OCI-LY7 (cell line): ENCODE results near the gene RAD21L1.

Experiments
- EZH2phosphoT487 ChIP-seq: fragments of 200-600 bp; sonication (generic); IDR thresholded peaks from 2 replicates; pipeline ENCODE4 v1.6.1; 2018; ENCODE audit warnings: low read depth, borderline replicate concordance, mild to moderate bottlenecking, mixed run types, antibody characterized with exemption, low read length, moderate library complexity, mixed read lengths
- TF ChIP-seq, protein P1 (sequence below): fragments of 200-600 bp; sonication (generic); conservative IDR thresholded peaks from 2 replicates; pipeline ENCODE4 v1.5.1; 2014; ENCODE audit warnings: mild to moderate bottlenecking, antibody characterized with exemption, low read length, moderate library complexity, mixed read lengths

DNA sequence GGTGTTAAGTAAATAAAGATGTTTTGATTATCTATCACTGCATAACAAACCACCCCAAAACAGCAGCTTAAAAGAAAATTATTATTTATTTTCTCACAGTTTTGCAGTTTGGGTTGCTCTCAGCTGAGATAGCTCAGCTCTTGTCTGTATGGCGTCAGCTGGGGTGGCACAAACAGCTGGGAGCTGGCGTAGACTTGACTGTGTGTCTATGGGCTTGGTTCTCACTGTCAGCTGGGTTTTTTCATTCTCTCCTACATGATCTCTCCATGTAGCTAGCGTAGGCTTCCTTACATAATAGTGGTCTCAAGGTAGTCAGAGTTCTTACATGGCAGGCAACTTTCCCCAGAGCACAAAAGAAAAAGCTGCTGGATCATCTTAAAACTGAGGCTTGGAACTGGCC is 34.5 kb upstream of the RAD21L1 start:
- TF ChIP-seq, protein P1, sequence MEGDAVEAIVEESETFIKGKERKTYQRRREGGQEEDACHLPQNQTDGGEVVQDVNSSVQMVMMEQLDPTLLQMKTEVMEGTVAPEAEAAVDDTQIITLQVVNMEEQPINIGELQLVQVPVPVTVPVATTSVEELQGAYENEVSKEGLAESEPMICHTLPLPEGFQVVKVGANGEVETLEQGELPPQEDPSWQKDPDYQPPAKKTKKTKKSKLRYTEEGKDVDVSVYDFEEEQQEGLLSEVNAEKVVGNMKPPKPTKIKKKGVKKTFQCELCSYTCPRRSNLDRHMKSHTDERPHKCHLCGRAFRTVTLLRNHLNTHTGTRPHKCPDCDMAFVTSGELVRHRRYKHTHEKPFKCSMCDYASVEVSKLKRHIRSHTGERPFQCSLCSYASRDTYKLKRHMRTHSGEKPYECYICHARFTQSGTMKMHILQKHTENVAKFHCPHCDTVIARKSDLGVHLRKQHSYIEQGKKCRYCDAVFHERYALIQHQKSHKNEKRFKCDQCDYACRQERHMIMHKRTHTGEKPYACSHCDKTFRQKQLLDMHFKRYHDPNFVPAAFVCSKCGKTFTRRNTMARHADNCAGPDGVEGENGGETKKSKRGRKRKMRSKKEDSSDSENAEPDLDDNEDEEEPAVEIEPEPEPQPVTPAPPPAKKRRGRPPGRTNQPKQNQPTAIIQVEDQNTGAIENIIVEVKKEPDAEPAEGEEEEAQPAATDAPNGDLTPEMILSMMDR, result no peak
- no peak for TF ChIP-seq EZH2phosphoT487
